ENCODE results near the gene BOC.

The BOC gene

DNA sequence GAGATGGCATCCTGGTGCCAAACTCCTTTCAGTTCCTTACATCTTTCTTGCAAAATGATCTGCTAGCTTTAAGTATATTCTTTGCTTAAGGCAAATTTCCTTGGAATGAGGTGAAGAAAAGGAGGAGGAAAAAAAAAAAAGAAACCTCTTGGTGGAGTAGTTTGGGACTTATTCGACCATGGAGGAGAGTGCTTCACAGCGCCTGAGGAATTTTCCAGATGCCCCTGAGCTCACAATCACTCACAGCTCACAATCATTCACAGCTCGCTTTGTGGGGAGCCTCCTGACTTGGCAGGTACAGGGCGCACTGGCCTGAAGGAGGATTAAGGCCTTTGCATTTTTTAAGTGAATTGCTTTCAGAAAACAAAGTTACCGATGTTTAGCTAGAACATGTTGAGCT is 53.9 kb downstream of the BOC start:
- TF ChIP-seq CTCF (IDR thresholded peaks at IDR 0.05; ENCODE audit: low read depth, low read length): no peak
- in situ Hi-C loops (cut with HindIII; ENCODE audit: low sequenced_read_pairs): no loop called here
- H3K4me3 ChIP-seq (ENCODE audit: low read depth, low read length): no peak overlapping the region
- no peak for DNase-seq (ENCODE audit: low read depth, low spot score)

DNA sequence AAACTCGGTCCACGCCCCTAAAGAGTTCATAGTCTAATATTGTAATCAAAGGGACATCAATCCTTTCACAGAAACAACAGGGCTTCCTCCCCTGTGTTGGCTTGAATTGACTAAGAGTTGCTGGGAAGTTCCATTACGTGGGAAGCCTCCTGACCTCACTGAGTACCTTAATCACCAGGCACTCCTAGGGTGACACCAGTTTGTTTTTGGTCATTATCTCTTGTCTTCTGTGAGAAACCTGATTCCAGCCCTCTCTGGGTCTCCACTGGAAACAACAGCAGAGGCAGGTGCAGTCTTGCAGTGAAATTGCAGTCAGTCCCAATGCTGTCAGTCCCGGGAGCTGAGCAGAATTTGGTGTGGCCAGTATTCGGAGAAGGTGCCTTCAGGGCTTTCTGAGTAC is 55.4 kb downstream of the BOC start:
- H3K4me3 ChIP-seq (ENCODE audit: low read depth, low read length): no peak overlapping the region
- in situ Hi-C loops (cut with HindIII; ENCODE audit: low sequenced_read_pairs): no loop called here
- no peak for DNase-seq (ENCODE audit: low read depth, low spot score)
- no peak for TF ChIP-seq CTCF (IDR thresholded peaks at IDR 0.05; ENCODE audit: low read depth, low read length)

DNA sequence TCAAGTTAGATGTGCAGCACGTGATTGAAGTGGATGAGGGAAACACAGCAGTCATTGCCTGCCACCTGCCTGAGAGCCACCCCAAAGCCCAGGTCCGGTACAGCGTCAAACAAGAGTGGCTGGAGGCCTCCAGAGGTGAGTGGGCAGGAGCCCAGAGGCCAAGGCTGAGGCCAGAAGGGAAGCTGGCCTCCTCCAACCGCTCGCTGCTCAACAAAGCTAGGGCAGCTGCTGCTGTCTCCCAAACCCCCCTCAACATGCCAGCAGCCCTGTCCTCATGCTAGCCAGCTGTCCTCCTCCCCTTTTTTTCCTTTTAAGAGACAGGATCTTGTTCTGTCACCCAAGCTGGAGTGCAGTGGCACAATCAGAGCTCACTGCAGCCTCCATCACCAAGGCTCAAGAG is 57.0 kb downstream of the BOC start:
- TF ChIP-seq CTCF (IDR thresholded peaks at IDR 0.05; ENCODE audit: low read depth, low read length): no peak
- no peak overlapping the region for H3K4me3 ChIP-seq (ENCODE audit: low read depth, low read length)
- in situ Hi-C loops (cut with HindIII; ENCODE audit: low sequenced_read_pairs): no loop called here
- no peak for DNase-seq (ENCODE audit: low read depth, low spot score)

DNA sequence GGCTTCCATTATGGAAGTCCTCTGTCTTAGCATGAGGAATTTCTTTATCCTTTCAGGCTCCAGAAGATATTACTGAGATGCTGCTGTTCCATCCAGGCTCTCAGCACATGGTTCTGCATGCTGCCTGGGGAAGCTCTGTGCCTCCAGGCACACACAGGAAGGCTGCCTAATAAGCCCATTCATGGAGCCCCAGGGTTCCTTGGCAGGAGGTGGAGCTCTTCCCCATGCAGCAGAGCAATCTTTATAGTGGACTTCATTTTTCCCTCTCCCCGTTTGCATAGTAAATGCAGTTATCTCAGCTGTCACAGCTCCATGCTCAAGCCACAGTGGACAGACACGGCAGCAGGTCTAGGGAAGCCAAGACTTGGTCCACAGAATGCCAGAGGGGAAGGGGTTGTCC is 57.6 kb downstream of the BOC start:
- in situ Hi-C loops (cut with HindIII; ENCODE audit: low sequenced_read_pairs): no loop called here
- no peak for DNase-seq (ENCODE audit: low read depth, low spot score)
- TF ChIP-seq CTCF (IDR thresholded peaks at IDR 0.05; ENCODE audit: low read depth, low read length): no peak
- no peak overlapping the region for H3K4me3 ChIP-seq (ENCODE audit: low read depth, low read length)

GRCh38 chr3:113269661-113270060 is 58.3 kb downstream of the BOC start:
- no peak for DNase-seq (ENCODE audit: low read depth, low spot score)
- TF ChIP-seq CTCF (IDR thresholded peaks at IDR 0.05; ENCODE audit: low read depth, low read length): no peak
- in situ Hi-C loops (cut with HindIII; ENCODE audit: low sequenced_read_pairs): no loop called here
- no peak overlapping the region for H3K4me3 ChIP-seq (ENCODE audit: low read depth, low read length)

DNA sequence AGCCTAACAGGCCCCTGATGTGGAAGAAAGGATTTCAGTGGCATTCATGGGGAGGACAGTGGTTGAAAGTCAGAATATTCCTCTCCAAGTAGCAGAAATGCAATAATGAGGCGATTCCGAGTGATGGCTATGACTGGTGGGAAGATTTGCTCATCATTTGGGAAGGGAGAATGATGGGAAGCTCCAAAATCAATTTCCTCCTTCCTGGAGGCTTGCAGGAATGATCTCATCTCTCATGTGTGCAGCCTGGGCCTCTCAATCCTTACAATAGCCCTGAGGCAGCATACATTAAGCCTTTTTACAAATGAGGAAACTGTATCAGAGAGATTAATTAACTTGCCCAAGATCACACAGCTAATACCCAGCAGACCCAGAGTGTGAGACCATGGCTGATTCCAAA is 58.7 kb downstream of the BOC start:
- H3K4me3 ChIP-seq (ENCODE audit: low read depth, low read length): no peak overlapping the region
- TF ChIP-seq CTCF (IDR thresholded peaks at IDR 0.05; ENCODE audit: low read depth, low read length): no peak
- no peak for DNase-seq (ENCODE audit: low read depth, low spot score)
- in situ Hi-C loops (cut with HindIII; ENCODE audit: low sequenced_read_pairs): no loop called here

GRCh38 chr3:113270786-113271185 is 59.4 kb downstream of the BOC start:
- in situ Hi-C loops (cut with HindIII; ENCODE audit: low sequenced_read_pairs): no loop called here
- no peak for TF ChIP-seq CTCF (IDR thresholded peaks at IDR 0.05; ENCODE audit: low read depth, low read length)
- no peak overlapping the region for H3K4me3 ChIP-seq (ENCODE audit: low read depth, low read length)
- no peak for DNase-seq (ENCODE audit: low read depth, low spot score)
